WTC11 (cell line): ENCODE results near the gene SMAD3. TPM values are rescaled to one million over a fixed set of nuclear protein-coding genes. Genes with fewer than 3 reads are reported as not detected.

Source experiments
- ATAC-seq: fragments of 200-7000 bp; cut with Tn5 transposase; 2 replicates; pipeline ENCODE4 v1.10.0; 2021; ENCODE audit warnings: mild to moderate bottlenecking, moderate library complexity
- CTCF ChIA-PET: fragments of 300-600 bp; sonication (Branson Sonifier 250); formaldehyde crosslinking; loops from one replicate; lab custom pipeline; 2021; ENCODE audit warnings: antibody characterized with exemption; lab: Charles Lee
- POLR2A ChIA-PET: fragments of 350-600 bp; sonication (Branson Sonifier 250); formaldehyde crosslinking; loops from one replicate; lab custom pipeline; 2021; ENCODE audit warnings: antibody characterized with exemption; lab: Charles Lee
- DNase-seq: peaks from one replicate; pipeline ENCODE4 v3.0.0; 2021; ENCODE audit warnings: low spot score
- H3K27ac Mint-ChIP-seq: 2 replicates; pipeline ENCODE4 v1.8.0; 2021; ENCODE audit warnings: mixed read lengths
- H3K27me3 Mint-ChIP-seq: 2 replicates; pipeline ENCODE4 v1.8.0; 2021; ENCODE audit warnings: low read depth, mild to moderate bottlenecking, moderate library complexity, mixed read lengths
- H3K36me3 Mint-ChIP-seq: 2 replicates; pipeline ENCODE4 v1.8.0; 2021; ENCODE audit warnings: mixed read lengths
- H3K4me1 Mint-ChIP-seq: 2 replicates; pipeline ENCODE4 v1.8.0; 2022; ENCODE audit warnings: mixed read lengths
- H3K4me3 Mint-ChIP-seq: 2 replicates; pipeline ENCODE4 v1.8.0; 2021; ENCODE audit warnings: mild to moderate bottlenecking, moderate library complexity, mixed read lengths
- H3K9me3 Mint-ChIP-seq: 2 replicates; pipeline ENCODE4 v1.8.0; 2021; ENCODE audit warnings: mixed read lengths
- CREM ChIP-seq: sonication (generic); formaldehyde crosslinking; IDR thresholded peaks from 2 replicates; pipeline ENCODE4 v1.8.1; 2022; ENCODE audit warnings: mild to moderate bottlenecking, missing genetic modification reagents, moderate library complexity
- FOXP1 ChIP-seq: sonication (generic); formaldehyde crosslinking; IDR thresholded peaks from 2 replicates; pipeline ENCODE4 v1.8.0; 2022; ENCODE audit warnings: missing genetic modification reagents, mild to moderate bottlenecking, moderate library complexity, borderline replicate concordance
- MYBL2 ChIP-seq: sonication (generic); formaldehyde crosslinking; IDR thresholded peaks from 2 replicates; pipeline ENCODE4 v1.8.1; 2023; ENCODE audit warnings: mild to moderate bottlenecking, moderate library complexity, missing genetic modification reagents
- NR3C1 ChIP-seq: sonication (generic); formaldehyde crosslinking; conservative IDR thresholded peaks from 2 replicates; pipeline ENCODE4 v1.8.1; 2023; ENCODE audit warnings: low read depth, mild to moderate bottlenecking, missing genetic modification reagents
- ZBTB21 ChIP-seq: sonication (generic); formaldehyde crosslinking; IDR thresholded peaks from 2 replicates; pipeline ENCODE4 v1.8.1; 2023; ENCODE audit warnings: mild to moderate bottlenecking, missing genetic modification reagents, borderline replicate concordance
- ZNF396 ChIP-seq: fragments of 250-450 bp; sonication (Bioruptor Pico); IDR thresholded peaks from 2 replicates; pipeline ENCODE4 v1.8.0; 2021; ENCODE audit warnings: mild to moderate bottlenecking, moderate library complexity, borderline replicate concordance
- total RNA-seq: library from RNA; stranded (reverse); gene quantifications from 3 replicates; pipeline ENCODE4 v1.2.3, GENCODE V29; 2021
- TF ChIP-seq, protein P1 (sequence below): fragments of 250-450 bp; sonication (Bioruptor Pico); conservative IDR thresholded peaks from 2 replicates; pipeline ENCODE4 v1.9.0; 2021; ENCODE audit warnings: mild to moderate bottlenecking
- TF ChIP-seq, protein P2 (sequence below): sonication (generic); formaldehyde crosslinking; IDR thresholded peaks from 2 replicates; pipeline ENCODE4 v1.8.1; 2022; ENCODE audit warnings: low read depth, missing genetic modification reagents, borderline replicate concordance
- TF ChIP-seq, protein P3 (sequence below): sonication (generic); formaldehyde crosslinking; conservative IDR thresholded peaks from 2 replicates; pipeline ENCODE4 v1.8.1; 2023; ENCODE audit warnings: mild to moderate bottlenecking, low read depth, missing genetic modification reagents, moderate library complexity
- TF ChIP-seq, protein P4 (sequence below): fragments of 200-600 bp; IDR thresholded peaks from 2 replicates; pipeline ENCODE4 v1.8.0; 2022; ENCODE audit warnings: antibody characterized with exemption
- TF ChIP-seq, protein P5 (sequence below): sonication (generic); formaldehyde crosslinking; IDR thresholded peaks from 2 replicates; pipeline ENCODE4 v1.8.1; 2023; ENCODE audit warnings: mild to moderate bottlenecking, missing genetic modification reagents, moderate library complexity
- TF ChIP-seq, protein P6 (sequence below): sonication (generic); formaldehyde crosslinking; IDR thresholded peaks from 2 replicates; pipeline ENCODE4 v1.8.0; 2022; ENCODE audit warnings: mild to moderate bottlenecking, missing genetic modification reagents

SMAD3 gene
- total RNA-seq, 1 experiment from 2014 or later = 34.6 TPM

DNA sequence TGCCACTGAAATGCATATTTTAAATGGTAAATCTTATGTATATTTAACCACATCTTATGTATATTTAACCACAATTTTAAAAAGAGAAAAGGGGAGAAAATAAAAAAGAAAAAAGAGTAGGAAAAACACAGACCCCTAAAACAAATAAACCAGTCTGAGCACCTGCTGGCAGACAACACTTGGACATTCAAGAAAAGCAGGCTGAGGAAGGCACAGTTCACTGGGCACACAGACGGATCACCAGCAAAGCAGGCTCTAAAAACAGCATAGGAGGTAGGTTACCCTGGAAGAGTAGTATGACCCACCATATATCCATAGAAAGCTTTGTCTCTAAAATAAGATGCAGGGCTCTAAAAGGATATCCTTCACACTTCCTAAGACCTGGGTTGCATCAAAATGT lies 162.0 kb downstream of the SMAD3 start:
- ChIA-PET CTCF (no interaction called here), POLR2A (no interaction called here)
- TF ChIP-seq, protein P1, sequence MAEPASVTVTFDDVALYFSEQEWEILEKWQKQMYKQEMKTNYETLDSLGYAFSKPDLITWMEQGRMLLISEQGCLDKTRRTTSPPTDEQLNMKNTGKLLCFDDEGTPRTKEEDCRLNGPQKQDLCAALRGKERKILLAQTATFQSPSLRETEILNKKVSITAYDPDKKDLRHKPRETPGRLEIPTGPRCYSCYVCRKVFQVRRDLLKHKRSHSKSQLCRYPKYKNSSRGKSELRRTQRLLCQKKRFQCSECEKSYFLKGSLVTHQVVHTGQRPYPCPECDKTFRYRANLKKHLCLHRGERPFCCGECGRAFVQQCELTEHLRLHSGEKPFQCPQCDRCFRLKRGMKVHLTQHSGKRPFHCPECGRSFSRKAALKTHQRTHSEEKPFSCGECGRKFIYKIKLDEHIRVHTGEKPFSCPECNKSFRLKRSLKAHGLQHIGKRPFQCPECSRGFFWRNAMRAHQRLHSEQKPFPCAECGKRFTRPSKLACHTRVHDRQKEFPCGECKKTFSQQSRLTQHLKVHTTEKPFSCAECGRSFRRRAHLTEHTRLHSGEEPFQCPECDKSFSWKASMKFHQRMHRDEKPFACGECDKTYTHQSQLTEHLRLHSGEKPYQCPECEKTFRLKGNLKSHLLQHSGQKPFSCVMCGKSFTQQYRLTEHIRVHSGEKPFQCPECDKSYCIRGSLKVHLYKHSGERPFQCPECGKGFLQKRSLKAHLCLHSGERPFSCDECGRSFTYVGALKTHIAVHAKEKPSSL = no peak
- TF ChIP-seq, protein P2, sequence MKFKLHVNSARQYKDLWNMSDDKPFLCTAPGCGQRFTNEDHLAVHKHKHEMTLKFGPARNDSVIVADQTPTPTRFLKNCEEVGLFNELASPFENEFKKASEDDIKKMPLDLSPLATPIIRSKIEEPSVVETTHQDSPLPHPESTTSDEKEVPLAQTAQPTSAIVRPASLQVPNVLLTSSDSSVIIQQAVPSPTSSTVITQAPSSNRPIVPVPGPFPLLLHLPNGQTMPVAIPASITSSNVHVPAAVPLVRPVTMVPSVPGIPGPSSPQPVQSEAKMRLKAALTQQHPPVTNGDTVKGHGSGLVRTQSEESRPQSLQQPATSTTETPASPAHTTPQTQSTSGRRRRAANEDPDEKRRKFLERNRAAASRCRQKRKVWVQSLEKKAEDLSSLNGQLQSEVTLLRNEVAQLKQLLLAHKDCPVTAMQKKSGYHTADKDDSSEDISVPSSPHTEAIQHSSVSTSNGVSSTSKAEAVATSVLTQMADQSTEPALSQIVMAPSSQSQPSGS (CRISPR knock-in tag) = no peak
- TF ChIP-seq, protein P3, sequence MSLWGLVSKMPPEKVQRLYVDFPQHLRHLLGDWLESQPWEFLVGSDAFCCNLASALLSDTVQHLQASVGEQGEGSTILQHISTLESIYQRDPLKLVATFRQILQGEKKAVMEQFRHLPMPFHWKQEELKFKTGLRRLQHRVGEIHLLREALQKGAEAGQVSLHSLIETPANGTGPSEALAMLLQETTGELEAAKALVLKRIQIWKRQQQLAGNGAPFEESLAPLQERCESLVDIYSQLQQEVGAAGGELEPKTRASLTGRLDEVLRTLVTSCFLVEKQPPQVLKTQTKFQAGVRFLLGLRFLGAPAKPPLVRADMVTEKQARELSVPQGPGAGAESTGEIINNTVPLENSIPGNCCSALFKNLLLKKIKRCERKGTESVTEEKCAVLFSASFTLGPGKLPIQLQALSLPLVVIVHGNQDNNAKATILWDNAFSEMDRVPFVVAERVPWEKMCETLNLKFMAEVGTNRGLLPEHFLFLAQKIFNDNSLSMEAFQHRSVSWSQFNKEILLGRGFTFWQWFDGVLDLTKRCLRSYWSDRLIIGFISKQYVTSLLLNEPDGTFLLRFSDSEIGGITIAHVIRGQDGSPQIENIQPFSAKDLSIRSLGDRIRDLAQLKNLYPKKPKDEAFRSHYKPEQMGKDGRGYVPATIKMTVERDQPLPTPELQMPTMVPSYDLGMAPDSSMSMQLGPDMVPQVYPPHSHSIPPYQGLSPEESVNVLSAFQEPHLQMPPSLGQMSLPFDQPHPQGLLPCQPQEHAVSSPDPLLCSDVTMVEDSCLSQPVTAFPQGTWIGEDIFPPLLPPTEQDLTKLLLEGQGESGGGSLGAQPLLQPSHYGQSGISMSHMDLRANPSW = no peak
- TF ChIP-seq CREM = no peak
- Mint-ChIP-seq H3K27ac (no peak overlapping the region), H3K4me3 (no peak overlapping the region), H3K27me3 (no peaks in the 10 kb centered on the region), H3K4me1 (no peaks in the 10 kb centered on the region), H3K36me3 (peaks cover 16% of the 10 kb centered on the region), H3K9me3 (no peaks in the 10 kb centered on the region)
- ATAC-seq = no peak
- DNase-seq = no peak

DNA sequence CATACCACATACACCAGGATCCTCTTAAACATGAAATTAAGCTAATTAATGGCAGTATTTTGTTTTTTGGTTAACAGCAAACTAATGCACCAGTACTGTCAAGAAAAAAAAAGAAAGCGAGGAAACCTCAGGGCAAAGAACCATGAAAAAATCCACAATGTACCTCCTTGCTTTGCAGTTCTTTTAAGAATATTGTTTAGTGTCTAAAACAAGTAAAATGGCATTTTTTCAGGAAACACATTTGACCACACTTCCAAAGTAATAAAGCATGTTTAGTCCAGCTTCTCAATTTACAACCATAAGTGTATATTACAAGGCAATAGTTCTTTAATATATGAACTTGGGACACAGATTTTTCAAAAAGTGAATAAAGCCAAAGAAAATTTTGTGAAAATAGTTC lies 162.4 kb downstream of the SMAD3 start:
- H3K36me3 Mint-ChIP-seq = peaks cover 18% of the 10 kb centered on the region
- no peaks in the 10 kb centered on the region for H3K4me1 Mint-ChIP-seq
- ATAC-seq = no peak
- H3K9me3 Mint-ChIP-seq = no peaks in the 10 kb centered on the region
- DNase-seq = no peak
- POLR2A ChIA-PET = no interaction called here
- no peak overlapping the region for H3K4me3 Mint-ChIP-seq
- TF ChIP-seq, protein P4, sequence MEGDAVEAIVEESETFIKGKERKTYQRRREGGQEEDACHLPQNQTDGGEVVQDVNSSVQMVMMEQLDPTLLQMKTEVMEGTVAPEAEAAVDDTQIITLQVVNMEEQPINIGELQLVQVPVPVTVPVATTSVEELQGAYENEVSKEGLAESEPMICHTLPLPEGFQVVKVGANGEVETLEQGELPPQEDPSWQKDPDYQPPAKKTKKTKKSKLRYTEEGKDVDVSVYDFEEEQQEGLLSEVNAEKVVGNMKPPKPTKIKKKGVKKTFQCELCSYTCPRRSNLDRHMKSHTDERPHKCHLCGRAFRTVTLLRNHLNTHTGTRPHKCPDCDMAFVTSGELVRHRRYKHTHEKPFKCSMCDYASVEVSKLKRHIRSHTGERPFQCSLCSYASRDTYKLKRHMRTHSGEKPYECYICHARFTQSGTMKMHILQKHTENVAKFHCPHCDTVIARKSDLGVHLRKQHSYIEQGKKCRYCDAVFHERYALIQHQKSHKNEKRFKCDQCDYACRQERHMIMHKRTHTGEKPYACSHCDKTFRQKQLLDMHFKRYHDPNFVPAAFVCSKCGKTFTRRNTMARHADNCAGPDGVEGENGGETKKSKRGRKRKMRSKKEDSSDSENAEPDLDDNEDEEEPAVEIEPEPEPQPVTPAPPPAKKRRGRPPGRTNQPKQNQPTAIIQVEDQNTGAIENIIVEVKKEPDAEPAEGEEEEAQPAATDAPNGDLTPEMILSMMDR = no peak
- TF ChIP-seq FOXP1 = no peak
- TF ChIP-seq ZBTB21 (CRISPR knock-in tag) = no peak
- no peak for TF ChIP-seq ZNF396 (CRISPR knock-in tag)
- TF ChIP-seq NR3C1 (CRISPR knock-in tag) = no peak
- TF ChIP-seq, protein P5, sequence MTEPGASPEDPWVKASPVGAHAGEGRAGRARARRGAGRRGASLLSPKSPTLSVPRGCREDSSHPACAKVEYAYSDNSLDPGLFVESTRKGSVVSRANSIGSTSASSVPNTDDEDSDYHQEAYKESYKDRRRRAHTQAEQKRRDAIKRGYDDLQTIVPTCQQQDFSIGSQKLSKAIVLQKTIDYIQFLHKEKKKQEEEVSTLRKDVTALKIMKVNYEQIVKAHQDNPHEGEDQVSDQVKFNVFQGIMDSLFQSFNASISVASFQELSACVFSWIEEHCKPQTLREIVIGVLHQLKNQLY (CRISPR knock-in tag) = no peak
- TF ChIP-seq MYBL2 (CRISPR knock-in tag) = no peak
- TF ChIP-seq, protein P6, sequence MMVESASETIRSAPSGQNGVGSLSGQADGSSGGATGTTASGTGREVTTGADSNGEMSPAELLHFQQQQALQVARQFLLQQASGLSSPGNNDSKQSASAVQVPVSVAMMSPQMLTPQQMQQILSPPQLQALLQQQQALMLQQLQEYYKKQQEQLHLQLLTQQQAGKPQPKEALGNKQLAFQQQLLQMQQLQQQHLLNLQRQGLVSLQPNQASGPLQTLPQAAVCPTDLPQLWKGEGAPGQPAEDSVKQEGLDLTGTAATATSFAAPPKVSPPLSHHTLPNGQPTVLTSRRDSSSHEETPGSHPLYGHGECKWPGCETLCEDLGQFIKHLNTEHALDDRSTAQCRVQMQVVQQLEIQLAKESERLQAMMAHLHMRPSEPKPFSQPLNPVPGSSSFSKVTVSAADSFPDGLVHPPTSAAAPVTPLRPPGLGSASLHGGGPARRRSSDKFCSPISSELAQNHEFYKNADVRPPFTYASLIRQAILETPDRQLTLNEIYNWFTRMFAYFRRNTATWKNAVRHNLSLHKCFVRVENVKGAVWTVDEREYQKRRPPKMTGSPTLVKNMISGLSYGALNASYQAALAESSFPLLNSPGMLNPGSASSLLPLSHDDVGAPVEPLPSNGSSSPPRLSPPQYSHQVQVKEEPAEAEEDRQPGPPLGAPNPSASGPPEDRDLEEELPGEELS (CRISPR knock-in tag) = no peak
- H3K27me3 Mint-ChIP-seq = no peaks in the 10 kb centered on the region
- H3K27ac Mint-ChIP-seq = no peak overlapping the region
- CTCF ChIA-PET = no interaction called here
